SU-DHL-6 (cell line): ENCODE data around the gene SGK2.

Experiments used
- CTCF ChIP-seq: fragments of 200-600 bp; sonication (generic); IDR thresholded peaks from one replicate; pipeline ENCODE4 v1.5.1; 2017; ENCODE audit warnings: antibody characterized with exemption, mild to moderate bottlenecking, low read length, moderate library complexity; ENCODE audit not compliant: insufficient read depth, poor library complexity, severe bottlenecking
- EZH2phosphoT487 ChIP-seq: fragments of 200-600 bp; sonication (generic), shearing (Covaris generic); conservative IDR thresholded peaks from 2 replicates; pipeline ENCODE4 v1.6.1; 2018; ENCODE audit warnings: mild to moderate bottlenecking, antibody characterized with exemption, low read length, moderate library complexity, mixed read lengths

DNA sequence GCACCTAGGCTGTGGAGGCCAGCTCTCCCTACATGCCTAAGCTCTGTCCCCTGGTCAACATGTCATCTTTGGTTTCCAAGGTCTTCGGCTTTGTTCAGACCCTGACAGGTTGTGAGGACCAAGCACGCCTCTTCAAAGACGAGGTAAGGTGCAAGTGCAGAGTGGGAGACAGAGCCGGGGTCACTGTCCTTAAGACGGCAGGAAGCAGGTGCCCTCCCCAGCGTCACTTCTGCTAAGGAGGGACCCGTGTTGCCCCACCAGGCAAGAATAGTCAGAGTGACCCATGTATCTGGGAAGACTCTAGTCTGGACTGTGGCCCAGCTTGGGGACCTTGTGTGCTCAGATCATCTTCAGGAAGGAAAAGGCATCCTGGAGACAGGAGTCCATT lies 18.2 kb upstream of the SGK2 start:
- TF ChIP-seq CTCF = no peak
- no peak for TF ChIP-seq EZH2phosphoT487
